GM21381 (cell line): Measurements from ENCODE around the gene MPP3.
"Not testable (repeated sequence)": the region's sequence is repeated elsewhere in the genome, so short reads cannot be mapped to it uniquely, and the experiment has no call there.

ENCODE experiments used
- ATAC-seq: cut with Tn5 transposase; IDR thresholded peaks from one replicate; pipeline ENCODE4 v1.9.1; 2021; ENCODE audit warnings: mild to moderate bottlenecking, moderate library complexity; ENCODE audit not compliant: unreplicated experiment

Gene MPP3

GRCh38 chr17:43832976-43833829 is at the start of gene MPP3:
Gene MPP3, minus strand, starts transcription at chr17:43833146. Its CDS starts 1,240 bp downstream, at chr17:43831906.
- no peak for ATAC-seq

GRCh38 chr17:43881758-43882505 is 49.0 kb upstream of the MPP3 start:
- no peak for ATAC-seq

- no peak for ATAC-seq
Measured at GRCh38 chr17:43881181-43881580, 48.2 kb upstream of the MPP3 start.

GRCh38 chr17:43880420-43880991 is 47.6 kb upstream of the MPP3 start:
- no peak for ATAC-seq

GRCh38 chr17:43879723-43880419 is 46.9 kb upstream of the MPP3 start:
- no peak for ATAC-seq

GRCh38 chr17:43878260-43879175 is 45.6 kb upstream of the MPP3 start:
- no peak for ATAC-seq

GRCh38 chr17:43877451-43878155 is 44.7 kb upstream of the MPP3 start:
- ATAC-seq = no peak

- ATAC-seq = no peak
Measured at GRCh38 chr17:43877031-43877430, 44.1 kb upstream of the MPP3 start.

- ATAC-seq = no peak
Measured at GRCh38 chr17:43875476-43876147, 42.7 kb upstream of the MPP3 start.

GRCh38 chr17:43874293-43874692 is 41.3 kb upstream of the MPP3 start:
- ATAC-seq = no peak

- no peak for ATAC-seq
Measured at GRCh38 chr17:43873815-43874214, 40.9 kb upstream of the MPP3 start.

GRCh38 chr17:43873091-43873490 is 40.1 kb upstream of the MPP3 start:
- ATAC-seq = no peak

- no peak for ATAC-seq
Measured at GRCh38 chr17:43871946-43872690, 39.2 kb upstream of the MPP3 start.

- not testable (repeated sequence) for ATAC-seq
Measured at GRCh38 chr17:43869031-43869430, 36.1 kb upstream of the MPP3 start.

- ATAC-seq = no peak
Measured at GRCh38 chr17:43868226-43868994, 35.5 kb upstream of the MPP3 start.

- ATAC-seq = no peak
Measured at GRCh38 chr17:43864161-43864984, 31.4 kb upstream of the MPP3 start.

GRCh38 chr17:43861960-43862359 is 29.0 kb upstream of the MPP3 start:
- no peak for ATAC-seq
